ENCODE results near the gene EXOC4.

Gene EXOC4

DNA sequence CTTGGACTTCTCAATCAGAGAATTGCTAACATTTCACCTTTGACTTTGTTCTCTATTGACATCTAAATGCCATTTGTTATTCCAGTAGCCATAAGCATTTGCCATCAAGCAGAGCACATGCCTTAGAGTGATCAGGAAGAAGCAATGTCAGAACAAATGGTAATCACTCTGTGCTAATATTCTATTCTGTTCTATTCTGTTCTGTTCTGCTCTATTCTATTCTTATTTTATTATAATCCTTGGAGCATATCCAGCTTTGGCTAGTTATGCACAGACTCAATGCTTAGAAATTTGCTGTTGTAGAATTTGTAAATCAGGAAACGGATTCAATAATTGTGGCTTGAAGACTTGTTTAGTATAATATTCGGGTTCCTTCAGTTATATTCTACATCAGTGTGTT is 175.4 kb downstream of the EXOC4 start:
- H3K36me3 ChIP-seq (ENCODE audit: insufficient read depth, low read length), result no peaks in the 10 kb centered on the region
- TF ChIP-seq, protein P1, sequence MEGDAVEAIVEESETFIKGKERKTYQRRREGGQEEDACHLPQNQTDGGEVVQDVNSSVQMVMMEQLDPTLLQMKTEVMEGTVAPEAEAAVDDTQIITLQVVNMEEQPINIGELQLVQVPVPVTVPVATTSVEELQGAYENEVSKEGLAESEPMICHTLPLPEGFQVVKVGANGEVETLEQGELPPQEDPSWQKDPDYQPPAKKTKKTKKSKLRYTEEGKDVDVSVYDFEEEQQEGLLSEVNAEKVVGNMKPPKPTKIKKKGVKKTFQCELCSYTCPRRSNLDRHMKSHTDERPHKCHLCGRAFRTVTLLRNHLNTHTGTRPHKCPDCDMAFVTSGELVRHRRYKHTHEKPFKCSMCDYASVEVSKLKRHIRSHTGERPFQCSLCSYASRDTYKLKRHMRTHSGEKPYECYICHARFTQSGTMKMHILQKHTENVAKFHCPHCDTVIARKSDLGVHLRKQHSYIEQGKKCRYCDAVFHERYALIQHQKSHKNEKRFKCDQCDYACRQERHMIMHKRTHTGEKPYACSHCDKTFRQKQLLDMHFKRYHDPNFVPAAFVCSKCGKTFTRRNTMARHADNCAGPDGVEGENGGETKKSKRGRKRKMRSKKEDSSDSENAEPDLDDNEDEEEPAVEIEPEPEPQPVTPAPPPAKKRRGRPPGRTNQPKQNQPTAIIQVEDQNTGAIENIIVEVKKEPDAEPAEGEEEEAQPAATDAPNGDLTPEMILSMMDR (conservative IDR thresholded peaks at IDR 0.05; ENCODE audit: low read length), result no peak
- no peak for TF ChIP-seq EZH2phosphoT487 (IDR thresholded peaks at IDR 0.05; ENCODE audit: borderline replicate concordance)
- no peaks in the 10 kb centered on the region for H3K9me3 ChIP-seq (ENCODE audit: insufficient read depth, low read depth, low read length)
- H3K4me1 ChIP-seq (ENCODE audit: insufficient read depth, low read length, poor library complexity, severe bottlenecking), result peaks cover 10% of the 10 kb centered on the region
- no peak overlapping the region for H3K4me3 ChIP-seq (ENCODE audit: low read length, poor library complexity, severe bottlenecking)
- no peaks in the 10 kb centered on the region for H4K20me1 ChIP-seq (ENCODE audit: insufficient read depth, low read length, poor library complexity, severe bottlenecking)
- H3F3A ChIP-seq (ENCODE audit: low read depth), result no peaks in the 10 kb centered on the region
- H3K9me2 ChIP-seq (replicated peaks; ENCODE audit: low read depth, low read length), result no peaks in the 10 kb centered on the region
- H3K4me2 ChIP-seq (ENCODE audit: low read depth, low read length, poor library complexity, severe bottlenecking), result no peak overlapping the region
- H3K9ac ChIP-seq (ENCODE audit: low read depth, low read length, poor library complexity, severe bottlenecking), result no peak overlapping the region
- no peak overlapping the region for H2AFZ ChIP-seq (ENCODE audit: low read length)
- no peaks in the 10 kb centered on the region for H3K79me2 ChIP-seq (ENCODE audit: insufficient read depth, low read length)
- H3K27me3 ChIP-seq (ENCODE audit: insufficient read depth, low read length, poor library complexity, severe bottlenecking), result no peaks in the 10 kb centered on the region

DNA sequence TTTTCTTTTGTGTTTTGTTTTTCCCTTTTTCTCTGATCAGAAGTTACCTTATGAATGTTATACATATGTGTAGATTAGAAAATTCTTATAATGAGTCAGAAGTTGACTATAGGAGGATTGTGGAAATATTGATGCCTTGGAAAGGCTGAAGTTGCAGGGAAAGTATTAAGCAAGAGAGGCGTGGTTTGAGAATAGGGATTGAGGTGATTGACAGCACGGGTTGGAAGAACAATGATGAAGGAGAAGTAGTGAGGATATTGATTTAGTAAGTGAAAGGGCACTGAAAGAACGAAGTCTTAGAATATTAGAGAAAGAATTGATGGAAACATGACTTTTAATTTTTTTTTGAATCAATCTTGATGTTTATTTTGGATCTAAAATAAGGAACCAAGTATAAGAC is 176.0 kb downstream of the EXOC4 start:
- Histone ChIP-seq H3K9ac (ENCODE audit: low read depth, low read length, poor library complexity, severe bottlenecking) (no peak overlapping the region), H2AFZ (ENCODE audit: low read length) (no peak overlapping the region), H3K79me2 (ENCODE audit: insufficient read depth, low read length) (no peaks in the 10 kb centered on the region), H3K27me3 (ENCODE audit: insufficient read depth, low read length, poor library complexity, severe bottlenecking) (no peaks in the 10 kb centered on the region), H3K9me3 (ENCODE audit: insufficient read depth, low read depth, low read length) (no peaks in the 10 kb centered on the region), H3K4me3 (ENCODE audit: low read length, poor library complexity, severe bottlenecking) (no peak overlapping the region), H3K36me3 (ENCODE audit: insufficient read depth, low read length) (no peaks in the 10 kb centered on the region), H3K4me1 (ENCODE audit: insufficient read depth, low read length, poor library complexity, severe bottlenecking) (peaks cover 10% of the 10 kb centered on the region), H4K20me1 (ENCODE audit: insufficient read depth, low read length, poor library complexity, severe bottlenecking) (no peaks in the 10 kb centered on the region), H3F3A (ENCODE audit: low read depth) (no peaks in the 10 kb centered on the region), H3K4me2 (ENCODE audit: low read depth, low read length, poor library complexity, severe bottlenecking) (no peak overlapping the region), H3K9me2 (replicated peaks; ENCODE audit: low read depth, low read length) (no peaks in the 10 kb centered on the region)
- no peak for TF ChIP-seq EZH2phosphoT487 (IDR thresholded peaks at IDR 0.05; ENCODE audit: borderline replicate concordance)
- TF ChIP-seq, protein P1 (conservative IDR thresholded peaks at IDR 0.05; ENCODE audit: low read length), result no peak

DNA sequence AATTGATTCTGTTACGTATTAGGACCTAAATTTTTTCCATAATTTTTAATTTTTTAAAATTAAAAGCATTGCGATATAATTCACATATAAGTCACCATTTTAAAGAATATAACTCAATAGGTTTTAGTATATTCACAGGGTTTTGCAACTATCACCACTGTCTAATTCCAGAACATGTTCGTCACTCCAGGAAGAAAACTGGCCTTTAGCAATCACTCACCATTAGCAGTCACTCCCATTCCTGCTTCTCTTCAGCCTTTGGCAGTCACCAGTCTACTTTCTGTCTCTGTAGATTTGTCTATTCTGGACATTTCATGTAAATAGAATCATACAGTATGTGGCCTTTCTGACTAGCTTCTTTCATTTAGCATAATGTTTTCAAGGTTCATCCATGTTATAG is 176.5 kb downstream of the EXOC4 start:
- Histone ChIP-seq H3F3A (ENCODE audit: low read depth) (no peaks in the 10 kb centered on the region), H3K4me1 (ENCODE audit: insufficient read depth, low read length, poor library complexity, severe bottlenecking) (peaks cover 11% of the 10 kb centered on the region), H3K36me3 (ENCODE audit: insufficient read depth, low read length) (no peaks in the 10 kb centered on the region), H3K9me3 (ENCODE audit: insufficient read depth, low read depth, low read length) (no peaks in the 10 kb centered on the region), H3K9me2 (replicated peaks; ENCODE audit: low read depth, low read length) (no peaks in the 10 kb centered on the region), H2AFZ (ENCODE audit: low read length) (no peak overlapping the region), H3K27me3 (ENCODE audit: insufficient read depth, low read length, poor library complexity, severe bottlenecking) (no peaks in the 10 kb centered on the region), H3K9ac (ENCODE audit: low read depth, low read length, poor library complexity, severe bottlenecking) (no peak overlapping the region), H4K20me1 (ENCODE audit: insufficient read depth, low read length, poor library complexity, severe bottlenecking) (no peaks in the 10 kb centered on the region), H3K4me2 (ENCODE audit: low read depth, low read length, poor library complexity, severe bottlenecking) (no peak overlapping the region), H3K4me3 (ENCODE audit: low read length, poor library complexity, severe bottlenecking) (no peak overlapping the region), H3K79me2 (ENCODE audit: insufficient read depth, low read length) (no peaks in the 10 kb centered on the region)
- TF ChIP-seq EZH2phosphoT487 (IDR thresholded peaks at IDR 0.05; ENCODE audit: borderline replicate concordance), result no peak
- TF ChIP-seq, protein P1 (conservative IDR thresholded peaks at IDR 0.05; ENCODE audit: low read length), result no peak
